GM18867 (cell line): Measurements from ENCODE around the gene ARL15.
"Not testable (repeated sequence)": the region's sequence is repeated elsewhere in the genome, so short reads cannot be mapped to it uniquely, and the experiment has no call there.

Experiments used
- ATAC-seq: cut with Tn5 transposase; IDR thresholded peaks from one replicate; pipeline ENCODE4 v1.9.1; 2021; ENCODE audit warnings: mild to moderate bottlenecking, moderate library complexity; ENCODE audit not compliant: unreplicated experiment

ARL15 gene

GRCh38 chr5:54103871-54104270, 206.5 kb downstream of the ARL15 start:
- ATAC-seq = no peak

GRCh38 chr5:54098267-54098666, 212.1 kb downstream of the ARL15 start:
- no peak for ATAC-seq

- ATAC-seq = no peak
These were observed 214.4 kb downstream of the ARL15 start for GRCh38 chr5:54095969-54096368.

- no peak for ATAC-seq
These were observed 215.7 kb downstream of the ARL15 start for GRCh38 chr5:54094706-54095105.

- ATAC-seq = no peak
These were observed 216.5 kb downstream of the ARL15 start for GRCh38 chr5:54093861-54094260.

GRCh38 chr5:54093081-54093492, 217.3 kb downstream of the ARL15 start:
- ATAC-seq = no peak

GRCh38 chr5:54091307-54092130, 218.9 kb downstream of the ARL15 start:
- ATAC-seq = no peak

GRCh38 chr5:54090495-54091120, 219.8 kb downstream of the ARL15 start:
- ATAC-seq = no peak

- no peak for ATAC-seq
These were observed 222.3 kb downstream of the ARL15 start for GRCh38 chr5:54088081-54088480.

- no peak for ATAC-seq
These were observed 222.9 kb downstream of the ARL15 start for GRCh38 chr5:54087436-54087835.

GRCh38 chr5:54086191-54086590, 224.2 kb downstream of the ARL15 start:
- ATAC-seq = no peak

GRCh38 chr5:54084696-54085095, 225.7 kb downstream of the ARL15 start:
- no peak for ATAC-seq

GRCh38 chr5:54083851-54084250, 226.5 kb downstream of the ARL15 start:
- no peak for ATAC-seq

- no peak for ATAC-seq
These were observed 227.1 kb downstream of the ARL15 start for GRCh38 chr5:54083245-54083644.

GRCh38 chr5:54081415-54081814, 229.0 kb downstream of the ARL15 start:
- ATAC-seq = no peak

- no peak for ATAC-seq
These were observed 229.5 kb downstream of the ARL15 start for GRCh38 chr5:54080831-54081230.

GRCh38 chr5:54073735-54074134, 236.6 kb downstream of the ARL15 start:
- no peak for ATAC-seq

- ATAC-seq = no peak
These were observed 237.2 kb downstream of the ARL15 start for GRCh38 chr5:54073131-54073530.

- no peak for ATAC-seq
These were observed 243.9 kb downstream of the ARL15 start for GRCh38 chr5:54066433-54066832.

GRCh38 chr5:54063817-54064216, 246.6 kb downstream of the ARL15 start:
- no peak for ATAC-seq

- ATAC-seq = no peak
These were observed 247.4 kb downstream of the ARL15 start for GRCh38 chr5:54062958-54063357.

- ATAC-seq = not testable (repeated sequence)
These were observed 249.5 kb downstream of the ARL15 start for GRCh38 chr5:54060919-54061318.
